ENCODE data around the gene LRCH3. TPM values are rescaled to one million over a fixed set of nuclear protein-coding genes. Genes with fewer than 3 reads are reported as not detected.

LRCH3 gene
- total RNA-seq, 1 experiment from 2014 or later: 56.4 TPM

DNA sequence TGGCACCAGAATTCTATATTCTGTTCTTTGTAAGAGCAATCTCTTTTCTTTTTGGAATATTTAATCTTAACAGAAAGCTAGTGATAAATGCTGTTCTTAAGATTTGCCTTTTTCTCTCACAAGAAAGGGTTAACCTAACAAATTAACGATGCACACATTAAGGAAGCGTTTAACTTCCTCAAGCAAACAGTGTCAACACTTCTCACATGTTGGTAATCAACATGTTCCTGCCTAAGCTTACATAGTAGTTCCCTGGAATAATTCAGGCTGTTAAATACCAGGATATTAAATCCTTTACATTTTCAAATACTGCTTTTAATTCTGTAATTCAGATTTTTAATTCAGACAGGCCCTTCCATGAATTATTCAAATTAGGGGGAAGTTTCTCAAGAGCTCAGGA lies 91.5 kb downstream of the LRCH3 start:
- H2BK15ac ChIP-seq (ENCODE audit: low read depth, low read length): no peak overlapping the region
- no peak overlapping the region for H4K91ac ChIP-seq (ENCODE audit: insufficient read length, low read depth, low read length)
- H3T11ph ChIP-seq (ENCODE audit: low read length): no peak overlapping the region
- no peaks in the 10 kb centered on the region for H4K20me1 ChIP-seq (ENCODE audit: control insufficient read depth, insufficient read depth, insufficient read length)
- no peak overlapping the region for H4K5ac ChIP-seq (ENCODE audit: insufficient read length, low read depth, low read length)
- H3K18ac ChIP-seq (ENCODE audit: insufficient read length, low read depth, low read length): no peak overlapping the region
- no peak overlapping the region for H2BK5ac ChIP-seq (ENCODE audit: insufficient read length, low read length)
- Mint-ChIP-seq H3K27me3 (ENCODE audit: low read depth) (peaks cover 3% of the 10 kb centered on the region), H3K27ac (no peak overlapping the region), H3K4me1 (peaks cover 37 to 40% of the 10 kb centered on the region in 2 experiments), H3K36me3 (ENCODE audit: insufficient read depth in 1 of 3, low read depth in 3 of 3) (peaks cover 25 to 49% (median 42%) of the 10 kb centered on the region in 3 experiments), H3K9me3 (peaks cover 4 to 8% of the 10 kb centered on the region in 2 experiments; a peak in 2 of 5 replicates), H3K4me3 (no peak overlapping the region)
- H3K4me2 ChIP-seq (ENCODE audit: insufficient read depth, insufficient read length, low read length): no peak overlapping the region
- H2BK20ac ChIP-seq (ENCODE audit: low read depth, low read length, poor library complexity, severe bottlenecking): no peak overlapping the region
- H3K9me3 ChIP-seq (ENCODE audit: control insufficient read depth, low read depth, low read length): no peaks in the 10 kb centered on the region
- no peak overlapping the region for H3K9ac ChIP-seq (ENCODE audit: extremely low read depth, insufficient read length, low read length)
- no peak for DNase-seq
- H2AFZ ChIP-seq (ENCODE audit: low read length): no peak overlapping the region
- H4K8ac ChIP-seq (replicated peaks; ENCODE audit: insufficient read length, low read depth, low read length): no peak overlapping the region
- TF ChIP-seq, protein P1, sequence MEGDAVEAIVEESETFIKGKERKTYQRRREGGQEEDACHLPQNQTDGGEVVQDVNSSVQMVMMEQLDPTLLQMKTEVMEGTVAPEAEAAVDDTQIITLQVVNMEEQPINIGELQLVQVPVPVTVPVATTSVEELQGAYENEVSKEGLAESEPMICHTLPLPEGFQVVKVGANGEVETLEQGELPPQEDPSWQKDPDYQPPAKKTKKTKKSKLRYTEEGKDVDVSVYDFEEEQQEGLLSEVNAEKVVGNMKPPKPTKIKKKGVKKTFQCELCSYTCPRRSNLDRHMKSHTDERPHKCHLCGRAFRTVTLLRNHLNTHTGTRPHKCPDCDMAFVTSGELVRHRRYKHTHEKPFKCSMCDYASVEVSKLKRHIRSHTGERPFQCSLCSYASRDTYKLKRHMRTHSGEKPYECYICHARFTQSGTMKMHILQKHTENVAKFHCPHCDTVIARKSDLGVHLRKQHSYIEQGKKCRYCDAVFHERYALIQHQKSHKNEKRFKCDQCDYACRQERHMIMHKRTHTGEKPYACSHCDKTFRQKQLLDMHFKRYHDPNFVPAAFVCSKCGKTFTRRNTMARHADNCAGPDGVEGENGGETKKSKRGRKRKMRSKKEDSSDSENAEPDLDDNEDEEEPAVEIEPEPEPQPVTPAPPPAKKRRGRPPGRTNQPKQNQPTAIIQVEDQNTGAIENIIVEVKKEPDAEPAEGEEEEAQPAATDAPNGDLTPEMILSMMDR (conservative IDR thresholded peaks at IDR 0.05): no peak
- H3K4ac ChIP-seq (ENCODE audit: low read depth, low read length): no peak overlapping the region
- no peaks in the 10 kb centered on the region for H3K79me1 ChIP-seq (ENCODE audit: insufficient read depth, low read depth, low read length, poor library complexity, severe bottlenecking)
- no peaks in the 10 kb centered on the region for H3K23me2 ChIP-seq (ENCODE audit: insufficient read length, low read depth, low read length, poor library complexity, severe bottlenecking)
- H3K14ac ChIP-seq (ENCODE audit: insufficient read depth, low read length): no peak overlapping the region
- H2BK120ac ChIP-seq (ENCODE audit: low read depth, low read length, poor library complexity, severe bottlenecking): no peak overlapping the region
- H3K27ac ChIP-seq (ENCODE audit: insufficient read length, low read depth, low read length): no peak overlapping the region
- H3K79me2 ChIP-seq (ENCODE audit: insufficient read depth, low read length): no peaks in the 10 kb centered on the region
- no CpG with 5 or more reads among the region's 2 CpGs for WGBS (ENCODE audit: extremely low coverage, insufficient read length, low lambda C conversion rate)
- no peak overlapping the region for H3K56ac ChIP-seq (ENCODE audit: insufficient read length, low read depth, low read length)
- H2BK12ac ChIP-seq (ENCODE audit: insufficient read length, low read depth, low read length): no peak overlapping the region
- H3K4me1 ChIP-seq (ENCODE audit: insufficient read depth, low read length): peaks cover 8% of the 10 kb centered on the region; the same call in 1 of the 2 replicates
- no peaks in the 10 kb centered on the region; the same call in 1 of the 2 replicates for H3K27me3 ChIP-seq (ENCODE audit: insufficient read depth, low read length)
- no peak overlapping the region for H3K23ac ChIP-seq (ENCODE audit: insufficient read length, low read depth, low read length)
- H2AK5ac ChIP-seq (ENCODE audit: insufficient read length, low read length): no peak overlapping the region
